ENCODE data around the gene MINAR1.

The MINAR1 gene

GRCh38 chr15:79427781-79428598, 4.1 kb upstream of the MINAR1 start:
- POLR2A ChIA-PET = no interaction called here
- DNase-seq (ENCODE audit: extremely low spot score) = no peak
- CTCF ChIA-PET = no interaction called here
- TF ChIP-seq CTCF (IDR thresholded peaks at IDR 0.05; ENCODE audit: control extremely low read depth, extremely low read depth, low read depth, missing control alignments) = no peak

GRCh38 chr15:79430901-79431635, 1.1 kb upstream of the MINAR1 start:
- ChIA-PET CTCF (interaction anchor here (1.1 to 4.1 kb wide), 2 partner anchors 16 to 50 kb away, joined by 3 to 15 read pairs; no protein-coding TSS in a partner anchor), POLR2A (no interaction called here)
- no peak for DNase-seq (ENCODE audit: extremely low spot score)
- no peak for TF ChIP-seq CTCF (IDR thresholded peaks at IDR 0.05; ENCODE audit: control extremely low read depth, extremely low read depth, low read depth, missing control alignments)

GRCh38 chr15:79432345-79433275, 474 bp downstream of the MINAR1 start:
- ChIA-PET POLR2A (no interaction called here), CTCF (interaction anchor here (4.1 kb wide), 1 partner anchor 51 kb away, joined by 15 read pairs; no protein-coding TSS in a partner anchor)
- DNase-seq (ENCODE audit: extremely low spot score) = no peak
- TF ChIP-seq CTCF (IDR thresholded peaks at IDR 0.05; ENCODE audit: control extremely low read depth, extremely low read depth, low read depth, missing control alignments) = no peak

GRCh38 chr15:79433276-79433990, 1.3 kb downstream of the MINAR1 start:
- ChIA-PET POLR2A (no interaction called here), CTCF (interaction anchor here (4.1 kb wide), 1 partner anchor 52 kb away, joined by 15 read pairs; no protein-coding TSS in a partner anchor)
- no peak for TF ChIP-seq CTCF (IDR thresholded peaks at IDR 0.05; ENCODE audit: control extremely low read depth, extremely low read depth, low read depth, missing control alignments)
- no peak for DNase-seq (ENCODE audit: extremely low spot score)

- DNase-seq (ENCODE audit: extremely low spot score) = no peak
- POLR2A ChIA-PET = no interaction called here
- CTCF ChIA-PET = interaction anchor here (1.7 kb wide), 1 partner anchor 8 kb away, joined by 4 read pairs; no protein-coding TSS in a partner anchor
- no peak for TF ChIP-seq CTCF (IDR thresholded peaks at IDR 0.05; ENCODE audit: control extremely low read depth, extremely low read depth, low read depth, missing control alignments)
These were observed 2.2 kb downstream of the MINAR1 start for GRCh38 chr15:79434361-79434760.

Measured in GM10248 (cell line).